Mesendoderm (in vitro differentiated cells): ENCODE data around the gene POLR2L.

ENCODE experiments used
- DNase-seq: peaks from one replicate; pipeline ENCODE4 v3.0.0; 2013
- H2AK5ac ChIP-seq: 2 replicates; pipeline ENCODE4 v1.6.1; 2013; ENCODE audit warnings: low read length, inconsistent platforms
- H2BK120ac ChIP-seq: 2 replicates; pipeline ENCODE4 v1.6.1; 2013; ENCODE audit warnings: low read depth, mild to moderate bottlenecking, low read length, moderate library complexity, mixed read lengths
- H2BK15ac ChIP-seq: replicated peaks from 2 replicates; pipeline ENCODE4 v1.6.1; 2013; ENCODE audit warnings: low read depth, mild to moderate bottlenecking, moderate library complexity
- H2BK5ac ChIP-seq: 2 replicates; pipeline ENCODE4 v1.6.1; 2013; ENCODE audit warnings: low read length, inconsistent platforms
- H3K18ac ChIP-seq: 2 replicates; pipeline ENCODE4 v1.6.1; 2013; ENCODE audit warnings: mild to moderate bottlenecking, low read length, mixed read lengths
- H3K23ac ChIP-seq: one replicate; pipeline ENCODE4 v1.6.1; 2013; ENCODE audit warnings: low read length
- H3K27ac ChIP-seq: 2 replicates; pipeline ENCODE4 v1.5.1; 2013; ENCODE audit warnings: low read depth, mild to moderate bottlenecking, inconsistent platforms, low read length, moderate library complexity
- H3K27me3 ChIP-seq: 2 replicates; pipeline ENCODE4 v1.6.1; 2013; ENCODE audit warnings: low read length, control low read depth, mild to moderate bottlenecking, inconsistent platforms; ENCODE audit not compliant: insufficient read depth, poor library complexity
- H3K36me3 ChIP-seq: 2 replicates; pipeline ENCODE4 v1.6.1; 2013; ENCODE audit warnings: low read length, inconsistent platforms; ENCODE audit not compliant: control insufficient read depth, insufficient read depth
- H3K4ac ChIP-seq: one replicate; pipeline ENCODE4 v1.6.1; 2013; ENCODE audit warnings: low read depth, mild to moderate bottlenecking, low read length, moderate library complexity
- H3K4me1 ChIP-seq: 2 replicates; pipeline ENCODE4 v1.6.1; 2013; ENCODE audit warnings: low read depth, low read length, inconsistent platforms; ENCODE audit not compliant: control insufficient read depth
- H3K4me2 ChIP-seq: 2 replicates; pipeline ENCODE4 v1.6.1; 2013; ENCODE audit warnings: low read length
- H3K4me3 ChIP-seq: 2 replicates; pipeline ENCODE4 v1.5.1; 2013; ENCODE audit warnings: mild to moderate bottlenecking, low read length
- H3K56ac ChIP-seq: one replicate; pipeline ENCODE4 v1.6.1; 2013; ENCODE audit warnings: low read length
- H3K79me1 ChIP-seq: 2 replicates; pipeline ENCODE4 v1.6.1; 2013; ENCODE audit warnings: low read length, inconsistent platforms
- H3K79me2 ChIP-seq: 2 replicates; pipeline ENCODE4 v1.6.1; 2013; ENCODE audit warnings: mild to moderate bottlenecking, low read length; ENCODE audit not compliant: control insufficient read depth, insufficient read depth
- H3K9ac ChIP-seq: 2 replicates; pipeline ENCODE4 v1.6.1; 2013; ENCODE audit warnings: low read length, inconsistent platforms
- H4K5ac ChIP-seq: one replicate; pipeline ENCODE4 v1.6.1; 2013; ENCODE audit warnings: low read length
- H4K8ac ChIP-seq: one replicate; pipeline ENCODE4 v1.6.1; 2013; ENCODE audit warnings: low read depth, mild to moderate bottlenecking, control low read depth, low read length, moderate library complexity
- WGBS: extraction: QIAGEN DNeasy Blood & Tissue Kit; methylation state at CpG from one replicate; pipeline ENCODE4 v1.1.7; 2013; ENCODE audit warnings: low lambda C conversion rate, missing lambda C conversion rate; ENCODE audit not compliant: insufficient coverage; ENCODE audit errors: extremely low coverage; 5-methylcytosine and 5-hydroxymethylcytosine counted together

Gene POLR2L

DNA sequence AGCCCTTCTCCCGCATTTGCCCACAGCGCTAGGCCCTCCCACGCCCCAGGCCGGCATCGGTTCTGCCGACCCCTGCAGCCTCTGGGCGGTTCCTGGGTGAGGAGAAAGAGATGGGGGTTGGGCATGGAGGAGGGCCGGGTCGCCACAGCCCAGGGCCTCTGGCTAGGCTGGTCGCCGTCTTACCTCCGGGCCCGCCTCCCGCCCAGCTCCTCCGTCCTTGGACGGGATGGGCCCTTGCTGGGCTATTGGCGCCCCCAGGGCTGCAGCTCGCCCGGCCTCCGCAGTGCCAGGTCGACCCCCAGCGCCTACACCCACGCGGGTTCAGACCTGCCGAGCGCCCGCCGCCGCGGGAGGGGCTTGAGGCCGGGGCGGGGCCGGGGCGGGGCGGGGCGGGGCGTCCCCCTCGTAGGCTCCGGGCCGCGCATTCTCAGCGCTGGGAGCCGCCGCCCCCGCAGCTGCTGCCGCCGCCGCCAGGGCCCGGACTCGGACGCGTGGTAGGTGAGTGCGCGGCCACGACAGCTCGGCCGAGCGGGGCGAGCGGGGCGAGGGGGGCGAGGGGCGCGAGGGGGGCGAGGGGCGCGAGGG, 9.7 kb downstream of the POLR2L start, which contains the start of gene CD151:
Gene CD151 (plus strand): TSS at position 424 of the 585 bp plus-strand sequence. CDS start 3,118 bp downstream, outside the sequence.
- H2BK5ac ChIP-seq, result no peak within 1 kb of the TSS
- no CpG with 5 or more reads among the region's 67 CpGs for WGBS
- peaks cover 2% of the 10 kb centered on the region for H3K79me1 ChIP-seq
- no peak within 1 kb of the TSS for H4K5ac ChIP-seq
- H2BK120ac ChIP-seq, result no peak within 1 kb of the TSS
- peak within 1 kb of the TSS; percentile 89 for H3K23ac ChIP-seq
- peak; percentile 79 for DNase-seq
- peak within 1 kb of the TSS; percentile 11 for H2AK5ac ChIP-seq
- no peaks in the 10 kb centered on the region for H3K79me2 ChIP-seq
- no peak within 1 kb of the TSS for H2BK15ac ChIP-seq
- H3K4me2 ChIP-seq, result peak within 1 kb of the TSS; percentile 77
- peak within 1 kb of the TSS; percentile 18 for H3K4ac ChIP-seq
- H3K4me1 ChIP-seq, result peaks cover 11% of the 10 kb centered on the region
- peaks cover 2% of the 10 kb centered on the region for H3K36me3 ChIP-seq
- H4K8ac ChIP-seq, result no peak within 1 kb of the TSS
- peak within 1 kb of the TSS; percentile 78 for H3K9ac ChIP-seq
- H3K18ac ChIP-seq, result peak within 1 kb of the TSS; percentile 62
- H3K27ac ChIP-seq, result peak within 1 kb of the TSS; percentile 50
- H3K27me3 ChIP-seq, result peaks cover 3% of the 10 kb centered on the region
- H3K4me3 ChIP-seq, result peak within 1 kb of the TSS; percentile 71
- H3K56ac ChIP-seq, result peak within 1 kb of the TSS; percentile 94

DNA sequence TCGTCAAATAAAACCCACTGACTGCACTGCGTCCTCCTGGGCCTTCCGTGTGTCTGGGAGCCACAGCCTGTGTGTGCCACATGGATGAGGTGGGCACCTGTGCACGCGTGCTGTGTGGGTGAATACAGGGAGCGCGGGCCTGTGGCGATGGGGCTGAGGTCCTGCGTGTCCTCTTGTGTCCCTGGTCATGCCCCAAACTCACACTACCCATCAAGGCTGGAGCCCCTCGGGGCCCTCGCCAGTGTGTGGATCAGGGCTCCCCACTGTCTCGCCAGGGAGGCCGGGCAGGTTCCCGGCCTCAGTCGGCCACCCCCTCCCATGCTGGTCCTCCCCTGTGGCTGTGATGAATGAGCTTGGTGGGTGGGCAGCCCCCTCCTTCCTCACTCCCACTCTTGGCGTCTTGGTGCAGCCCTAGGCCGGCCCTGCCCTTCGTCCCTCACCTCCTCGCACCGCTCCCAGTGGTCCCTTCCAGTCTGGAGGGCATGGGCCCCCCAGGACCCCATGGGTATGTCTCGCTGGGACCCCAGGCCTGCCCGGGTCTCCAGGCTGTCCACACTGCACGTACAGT, 10.3 kb downstream of the POLR2L start:
- Histone ChIP-seq H3K9ac (peak overlapping the region; percentile 78), H3K23ac (peak overlapping the region; percentile 89), H2BK15ac (no peak overlapping the region), H3K27me3 (peaks cover 3% of the 10 kb centered on the region), H3K18ac (no peak overlapping the region), H3K27ac (no peak overlapping the region), H3K56ac (peak overlapping the region; percentile 94), H2BK120ac (no peak overlapping the region), H3K36me3 (no peaks in the 10 kb centered on the region), H2BK5ac (no peak overlapping the region), H4K5ac (no peak overlapping the region), H3K4ac (no peak overlapping the region), H3K4me3 (peak overlapping the region; percentile 34), H3K79me1 (peaks cover 2% of the 10 kb centered on the region), H3K4me1 (peaks cover 11% of the 10 kb centered on the region), H4K8ac (no peak overlapping the region), H2AK5ac (no peak overlapping the region), H3K4me2 (peak overlapping the region; percentile 46), H3K79me2 (no peaks in the 10 kb centered on the region)
- no peak for DNase-seq
- WGBS, result no CpG with 5 or more reads among the region's 23 CpGs

DNA sequence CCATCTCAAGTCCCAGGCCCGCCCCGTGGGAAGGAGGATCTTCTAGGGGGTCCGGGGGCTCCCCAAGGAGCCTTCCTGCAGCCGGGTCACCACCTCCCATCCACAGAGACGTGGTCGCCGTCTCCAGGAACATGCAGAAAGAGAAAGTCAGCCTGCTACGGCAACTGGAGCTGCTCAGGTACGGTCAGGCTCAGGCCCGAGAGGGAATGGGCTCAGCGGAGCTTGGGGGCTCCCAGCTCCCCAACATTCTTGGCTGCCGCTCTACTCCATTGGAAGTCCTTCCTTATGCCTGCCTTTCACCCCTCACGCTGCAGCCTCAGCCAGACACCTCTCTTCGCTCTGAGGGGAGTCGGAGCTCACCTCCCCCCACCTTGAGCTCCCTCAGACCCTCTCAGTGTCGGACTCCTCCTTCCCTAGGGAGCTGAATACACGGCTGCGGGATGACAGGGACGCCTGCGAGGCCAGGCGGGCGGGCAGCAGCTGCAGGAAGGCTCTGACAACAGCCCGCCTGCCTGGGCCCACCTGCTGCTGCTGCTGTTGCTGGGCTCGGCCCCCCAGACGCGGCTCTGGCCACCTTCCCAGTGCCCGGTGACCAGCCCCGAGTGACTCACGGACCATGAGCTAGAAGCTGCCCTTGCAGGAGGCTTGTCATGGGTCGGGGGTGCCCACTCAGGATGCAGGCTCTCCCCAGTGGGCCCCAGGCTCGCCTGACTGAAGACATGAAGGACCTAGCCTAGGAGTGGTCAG, 11.0 kb downstream of the POLR2L start:
- no peak for DNase-seq
- Histone ChIP-seq H3K36me3 (no peaks in the 10 kb centered on the region), H3K27me3 (peaks cover 3% of the 10 kb centered on the region), H2AK5ac (no peak overlapping the region), H3K4me2 (no peak overlapping the region), H4K5ac (no peak overlapping the region), H3K79me2 (no peaks in the 10 kb centered on the region), H3K18ac (no peak overlapping the region), H3K4ac (no peak overlapping the region), H3K56ac (no peak overlapping the region), H2BK15ac (no peak overlapping the region), H2BK120ac (no peak overlapping the region), H3K4me1 (peaks cover 11% of the 10 kb centered on the region), H4K8ac (no peak overlapping the region), H3K23ac (no peak overlapping the region), H3K27ac (no peak overlapping the region), H2BK5ac (no peak overlapping the region), H3K79me1 (peaks cover 2% of the 10 kb centered on the region), H3K4me3 (no peak overlapping the region), H3K9ac (no peak overlapping the region)
- no CpG with 5 or more reads among the region's 31 CpGs for WGBS

DNA sequence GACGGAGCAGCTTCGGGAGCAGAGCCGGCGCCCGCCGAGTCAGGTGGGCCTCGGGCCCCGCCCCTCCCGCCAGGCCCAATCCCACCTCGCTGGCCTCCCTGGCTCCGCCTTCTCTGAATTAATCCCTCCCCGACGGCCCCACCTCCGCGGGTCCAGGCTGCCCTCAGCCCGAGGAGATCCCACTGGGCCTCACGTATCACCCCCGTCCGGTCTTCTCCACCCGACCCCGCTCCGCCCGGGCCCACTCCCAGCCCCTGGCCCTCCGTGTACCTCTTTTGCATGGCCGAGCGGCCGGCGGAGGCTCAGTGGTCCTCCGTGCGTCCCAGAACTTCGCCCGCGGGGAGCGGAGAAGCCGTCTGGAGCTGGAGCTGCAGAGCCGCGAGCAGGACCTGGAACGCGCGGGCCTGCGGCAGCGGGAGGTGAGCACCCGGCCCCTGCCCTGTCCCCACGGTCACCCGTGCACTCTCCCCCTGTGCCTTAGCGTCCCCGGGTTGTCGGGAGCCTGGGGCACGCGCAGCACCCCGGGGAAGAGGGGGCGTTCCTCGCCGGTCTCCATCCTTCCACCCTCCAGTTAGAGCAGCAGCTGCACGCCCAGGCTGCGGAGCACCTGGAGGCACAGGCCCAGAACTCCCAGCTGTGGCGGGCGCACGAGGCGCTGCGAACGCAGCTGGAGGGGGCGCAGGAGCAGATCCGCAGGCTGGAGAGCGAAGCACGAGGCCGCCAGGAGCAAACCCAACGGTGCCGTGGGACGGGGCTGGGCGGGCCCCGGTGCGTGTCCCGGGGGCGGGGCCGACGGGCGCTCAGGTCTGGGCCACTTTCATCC, 11.8 kb downstream of the POLR2L start:
- no peak overlapping the region for H2AK5ac ChIP-seq
- no peak overlapping the region for H4K8ac ChIP-seq
- H3K79me1 ChIP-seq, result peaks cover 2% of the 10 kb centered on the region
- peak overlapping the region; percentile 80 for H3K4me2 ChIP-seq
- H3K9ac ChIP-seq, result peak overlapping the region; percentile 71
- H2BK5ac ChIP-seq, result no peak overlapping the region
- H3K4ac ChIP-seq, result no peak overlapping the region
- no CpG with 5 or more reads among the region's 78 CpGs for WGBS
- H3K27me3 ChIP-seq, result peaks cover 3% of the 10 kb centered on the region
- peak overlapping the region; percentile 76 for H3K56ac ChIP-seq
- H2BK120ac ChIP-seq, result no peak overlapping the region
- peak; percentile 90 for DNase-seq
- H3K4me3 ChIP-seq, result no peak overlapping the region
- no peaks in the 10 kb centered on the region for H3K79me2 ChIP-seq
- peaks cover 11% of the 10 kb centered on the region for H3K4me1 ChIP-seq
- peak overlapping the region; percentile 66 for H3K23ac ChIP-seq
- no peak overlapping the region for H4K5ac ChIP-seq
- no peak overlapping the region for H3K27ac ChIP-seq
- H3K18ac ChIP-seq, result no peak overlapping the region
- no peak overlapping the region for H2BK15ac ChIP-seq
- H3K36me3 ChIP-seq, result no peaks in the 10 kb centered on the region

DNA sequence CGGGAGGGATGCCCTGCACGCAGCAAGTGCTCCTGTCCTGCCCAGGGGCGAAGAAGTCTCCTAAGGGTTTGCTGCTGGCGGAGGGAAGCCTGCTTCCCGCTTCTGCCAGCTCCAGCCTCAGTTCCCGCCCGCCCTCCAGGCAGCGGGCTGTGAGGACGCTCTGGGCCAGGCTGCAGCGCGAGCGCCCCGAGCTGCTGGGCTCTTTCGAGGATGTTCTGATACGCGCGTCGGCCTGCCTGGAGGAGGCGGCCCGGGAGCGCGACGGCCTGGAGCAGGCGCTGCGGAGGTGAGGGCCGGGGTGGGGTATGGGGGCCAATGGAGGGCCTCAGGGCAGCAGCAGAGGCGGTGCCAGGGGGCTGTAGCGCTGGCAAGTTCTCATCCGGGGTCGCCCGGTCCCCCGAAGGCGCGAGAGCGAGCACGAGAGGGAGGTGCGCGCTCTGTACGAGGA, 12.5 kb downstream of the POLR2L start:
- no peak overlapping the region for H2BK15ac ChIP-seq
- peak; percentile 56 for DNase-seq
- no peak overlapping the region for H3K18ac ChIP-seq
- no peak overlapping the region for H4K5ac ChIP-seq
- peaks cover 11% of the 10 kb centered on the region for H3K4me1 ChIP-seq
- no peak overlapping the region for H3K4me3 ChIP-seq
- peaks cover 2% of the 10 kb centered on the region for H3K79me1 ChIP-seq
- peaks cover 3% of the 10 kb centered on the region for H3K27me3 ChIP-seq
- H3K9ac ChIP-seq, result peak overlapping the region; percentile 70
- no CpG with 5 or more reads among the region's 39 CpGs for WGBS
- no peak overlapping the region for H4K8ac ChIP-seq
- peak overlapping the region; percentile 45 for H3K23ac ChIP-seq
- no peak overlapping the region for H2AK5ac ChIP-seq
- no peak overlapping the region for H2BK120ac ChIP-seq
- H2BK5ac ChIP-seq, result no peak overlapping the region
- no peaks in the 10 kb centered on the region for H3K79me2 ChIP-seq
- no peaks in the 10 kb centered on the region for H3K36me3 ChIP-seq
- peak overlapping the region; percentile 56 for H3K4me2 ChIP-seq
- no peak overlapping the region for H3K27ac ChIP-seq
- H3K4ac ChIP-seq, result no peak overlapping the region
- peak overlapping the region; percentile 81 for H3K56ac ChIP-seq
